Nephron progenitor cell (in vitro differentiated cells): ENCODE results near the gene U2SURP.

ENCODE experiments used
- DNase-seq: peaks from one replicate; pipeline ENCODE4 v3.0.0; 2021
- H3K27ac Mint-ChIP-seq: 2 replicates; pipeline ENCODE4 v1.8.0; 2021; ENCODE audit warnings: mild to moderate bottlenecking, moderate library complexity, mixed read lengths
- H3K27me3 Mint-ChIP-seq: 2 replicates; pipeline ENCODE4 v1.8.0; 2021; ENCODE audit warnings: mild to moderate bottlenecking, low read depth, mixed read lengths; ENCODE audit not compliant: poor library complexity
- H3K36me3 Mint-ChIP-seq: 2 replicates; pipeline ENCODE4 v1.8.0; 2021; ENCODE audit warnings: low read depth, mixed read lengths
- H3K4me1 Mint-ChIP-seq: 2 replicates; pipeline ENCODE4 v1.8.0; 2021; ENCODE audit warnings: mixed read lengths
- H3K4me3 Mint-ChIP-seq: 2 replicates; pipeline ENCODE4 v1.8.0; 2021; ENCODE audit warnings: mild to moderate bottlenecking, moderate library complexity, mixed read lengths
- H3K9me3 Mint-ChIP-seq: 2 replicates; pipeline ENCODE4 v1.8.0; 2021; ENCODE audit warnings: mild to moderate bottlenecking, moderate library complexity, mixed read lengths
- TF ChIP-seq, protein P1 (sequence below): fragments of 200-600 bp; sonication (generic); IDR thresholded peaks from 2 replicates; pipeline ENCODE4 v1.5.0; 2021; ENCODE audit warnings: antibody characterized with exemption

The U2SURP gene

DNA sequence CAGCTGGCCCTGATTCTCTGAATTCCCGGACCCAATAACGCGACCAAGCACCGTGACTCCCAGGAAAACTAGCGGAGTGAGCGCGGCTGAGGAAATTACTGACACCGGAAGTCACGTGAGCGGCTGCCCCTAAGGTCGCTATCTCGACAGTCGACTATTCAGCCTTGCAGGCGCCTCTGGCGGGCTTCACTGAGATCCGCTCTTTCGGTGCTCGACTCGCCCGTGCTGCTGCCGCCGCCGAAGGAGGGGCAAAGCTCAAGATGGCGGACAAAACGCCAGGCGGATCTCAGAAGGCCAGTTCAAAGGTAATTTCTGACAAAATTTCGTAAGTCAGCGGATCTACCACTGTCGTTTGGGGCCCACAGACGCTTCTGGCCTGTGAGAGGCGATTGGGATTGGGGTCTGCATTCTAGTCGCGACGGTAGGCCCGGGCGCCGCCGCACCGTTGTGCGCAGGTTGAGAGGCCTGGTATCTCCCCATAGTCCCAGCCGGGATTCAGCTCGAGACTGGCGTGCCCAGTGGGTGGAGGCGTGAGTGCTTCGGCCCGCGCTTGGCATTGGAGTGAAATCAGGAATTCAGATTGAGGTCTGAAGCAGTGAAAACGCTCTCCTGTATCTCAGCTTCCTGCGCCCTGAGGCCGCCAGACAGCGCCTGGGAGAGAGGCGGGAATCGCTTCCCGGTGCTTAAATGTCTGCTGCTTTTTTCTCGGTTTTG lies at the start of gene U2SURP:
Gene U2SURP (plus strand): TSS at position 202 of the 714 bp plus-strand sequence. CDS start 59 bp downstream, at position 261.
- Mint-ChIP-seq H3K36me3 (peaks cover 18% of the 10 kb centered on the region), H3K27me3 (no peaks in the 10 kb centered on the region), H3K27ac (peak within 1 kb of the TSS; percentile 100), H3K4me1 (peaks cover 39% of the 10 kb centered on the region), H3K9me3 (peaks cover 6% of the 10 kb centered on the region), H3K4me3 (peak within 1 kb of the TSS; percentile 98)
- TF ChIP-seq, protein P1, sequence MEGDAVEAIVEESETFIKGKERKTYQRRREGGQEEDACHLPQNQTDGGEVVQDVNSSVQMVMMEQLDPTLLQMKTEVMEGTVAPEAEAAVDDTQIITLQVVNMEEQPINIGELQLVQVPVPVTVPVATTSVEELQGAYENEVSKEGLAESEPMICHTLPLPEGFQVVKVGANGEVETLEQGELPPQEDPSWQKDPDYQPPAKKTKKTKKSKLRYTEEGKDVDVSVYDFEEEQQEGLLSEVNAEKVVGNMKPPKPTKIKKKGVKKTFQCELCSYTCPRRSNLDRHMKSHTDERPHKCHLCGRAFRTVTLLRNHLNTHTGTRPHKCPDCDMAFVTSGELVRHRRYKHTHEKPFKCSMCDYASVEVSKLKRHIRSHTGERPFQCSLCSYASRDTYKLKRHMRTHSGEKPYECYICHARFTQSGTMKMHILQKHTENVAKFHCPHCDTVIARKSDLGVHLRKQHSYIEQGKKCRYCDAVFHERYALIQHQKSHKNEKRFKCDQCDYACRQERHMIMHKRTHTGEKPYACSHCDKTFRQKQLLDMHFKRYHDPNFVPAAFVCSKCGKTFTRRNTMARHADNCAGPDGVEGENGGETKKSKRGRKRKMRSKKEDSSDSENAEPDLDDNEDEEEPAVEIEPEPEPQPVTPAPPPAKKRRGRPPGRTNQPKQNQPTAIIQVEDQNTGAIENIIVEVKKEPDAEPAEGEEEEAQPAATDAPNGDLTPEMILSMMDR: no peak
- DNase-seq: peak; percentile 91

DNA sequence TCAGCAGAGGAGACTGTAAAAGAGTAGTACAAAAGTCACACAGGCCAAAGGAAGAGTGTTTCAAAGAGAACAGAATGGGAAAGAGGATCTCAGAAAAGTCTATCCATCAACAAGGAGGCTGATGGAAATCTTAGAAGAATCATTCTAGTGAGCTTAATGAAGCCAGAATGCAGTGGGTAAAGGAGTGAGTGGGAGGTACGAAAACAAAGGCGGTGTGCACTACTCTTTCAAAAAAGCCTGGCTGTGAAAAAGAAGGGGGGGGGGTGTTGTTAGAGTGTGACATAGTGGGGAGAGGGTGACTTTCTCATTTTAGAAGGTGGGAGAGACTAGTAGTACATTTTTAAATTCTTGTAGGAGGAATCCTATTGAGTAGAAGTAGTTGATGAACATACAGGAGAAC lies 49.6 kb upstream of the U2SURP start:
- Mint-ChIP-seq H3K4me1 (peaks cover 23% of the 10 kb centered on the region), H3K27ac (peak overlapping the region; percentile 52), H3K4me3 (no peak overlapping the region), H3K36me3 (no peaks in the 10 kb centered on the region), H3K27me3 (peaks cover 6% of the 10 kb centered on the region), H3K9me3 (no peaks in the 10 kb centered on the region)
- TF ChIP-seq, protein P1: no peak
- no peak for DNase-seq

DNA sequence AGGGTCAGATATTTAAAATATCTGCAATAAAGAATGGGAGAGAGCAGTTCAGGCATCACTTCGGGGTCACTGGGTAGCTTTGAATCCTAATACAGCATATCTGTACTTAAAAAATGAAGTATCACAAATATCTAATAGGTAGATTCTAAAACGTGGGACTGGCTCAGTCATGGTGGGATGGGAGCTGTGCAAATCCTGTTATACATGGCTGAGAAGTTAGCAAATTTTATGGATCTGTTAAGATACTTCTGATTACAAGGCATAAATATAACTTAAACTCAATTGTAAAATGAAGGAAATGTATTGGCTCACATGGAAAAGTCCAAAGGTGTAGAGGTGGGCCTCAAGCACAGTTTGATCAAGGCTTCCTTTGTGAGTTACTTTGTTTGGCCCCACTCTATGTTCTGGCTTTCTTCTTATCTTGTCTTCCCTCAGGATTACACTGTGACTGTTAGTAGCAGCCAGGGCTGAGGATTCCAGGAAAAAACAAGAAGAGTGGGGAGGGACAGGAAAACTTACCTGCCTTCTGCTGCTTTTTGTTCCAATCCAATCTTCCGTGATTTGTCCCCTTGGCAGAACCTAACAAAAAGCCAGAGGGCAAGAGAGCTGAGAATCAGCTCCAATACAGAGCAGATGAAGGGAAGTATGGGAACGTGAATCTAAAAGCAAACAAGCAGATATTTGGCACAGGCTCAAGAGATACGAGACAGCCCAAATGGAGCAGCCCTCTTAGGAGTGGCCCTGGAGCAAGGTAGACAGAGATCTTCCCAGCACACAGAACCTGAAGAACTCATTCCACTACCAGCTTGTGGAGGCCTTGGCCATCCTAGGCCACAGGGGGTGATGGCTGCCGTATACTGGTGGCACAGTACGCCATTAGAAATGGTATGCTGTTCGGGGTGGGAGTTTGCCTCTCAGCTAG lies 48.8 kb upstream of the U2SURP start:
- TF ChIP-seq, protein P1: no peak
- Mint-ChIP-seq H3K9me3 (no peaks in the 10 kb centered on the region), H3K4me3 (no peak overlapping the region), H3K36me3 (no peaks in the 10 kb centered on the region), H3K4me1 (peaks cover 29% of the 10 kb centered on the region), H3K27me3 (peaks cover 10% of the 10 kb centered on the region), H3K27ac (no peak overlapping the region)
- no peak for DNase-seq

DNA sequence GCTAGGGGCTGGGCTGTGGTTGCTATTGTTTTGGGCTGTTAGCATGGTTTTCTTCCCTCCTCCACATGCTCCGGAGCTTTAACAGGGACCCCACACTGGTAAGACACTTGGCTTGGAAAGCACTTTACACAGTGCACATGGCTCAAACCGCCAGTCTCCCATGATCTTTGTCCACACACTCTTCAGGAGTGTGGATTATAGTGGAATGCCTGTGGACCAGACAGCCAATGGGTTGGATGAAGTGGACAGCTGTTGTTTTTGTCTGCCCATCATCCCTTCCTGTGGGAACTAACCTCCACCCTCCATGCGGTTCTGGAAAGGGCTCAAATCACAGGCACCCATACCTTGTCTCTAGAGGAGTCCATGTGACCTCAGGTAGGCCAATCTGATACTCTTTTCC lies 47.9 kb upstream of the U2SURP start:
- Mint-ChIP-seq H3K9me3 (no peaks in the 10 kb centered on the region), H3K36me3 (no peaks in the 10 kb centered on the region), H3K4me3 (no peak overlapping the region), H3K27me3 (peaks cover 7% of the 10 kb centered on the region), H3K27ac (no peak overlapping the region), H3K4me1 (peaks cover 29% of the 10 kb centered on the region)
- TF ChIP-seq, protein P1: no peak
- DNase-seq: no peak

DNA sequence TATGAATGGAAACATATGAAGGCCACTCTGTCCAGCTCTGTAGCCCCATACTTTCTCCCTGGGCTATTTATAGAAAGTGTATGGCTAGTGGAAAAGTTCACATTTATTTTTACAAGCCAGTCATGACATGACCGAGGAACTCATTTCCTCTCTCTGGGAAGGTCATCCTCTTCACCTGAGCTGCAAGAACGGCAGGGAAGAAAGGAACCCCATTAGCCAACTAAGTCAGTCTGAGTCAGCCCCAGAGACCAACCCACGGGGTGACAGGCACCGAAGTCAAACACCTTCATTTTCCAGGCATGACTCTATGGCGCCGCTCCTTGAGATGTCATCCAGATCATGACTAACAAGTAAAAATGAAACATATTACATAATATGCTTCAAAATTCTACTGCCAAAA lies 42.7 kb upstream of the U2SURP start:
- peaks cover 8% of the 10 kb centered on the region for H3K36me3 Mint-ChIP-seq
- H3K4me3 Mint-ChIP-seq: no peak overlapping the region
- peaks cover 31% of the 10 kb centered on the region for H3K4me1 Mint-ChIP-seq
- TF ChIP-seq, protein P1: no peak
- peaks cover 22% of the 10 kb centered on the region for H3K27me3 Mint-ChIP-seq
- DNase-seq: no peak
- H3K27ac Mint-ChIP-seq: no peak overlapping the region
- H3K9me3 Mint-ChIP-seq: peaks cover 6% of the 10 kb centered on the region
